MCF 10A (cell line): Measurements from ENCODE around the gene SOBP. TPM values are rescaled to one million over a fixed set of nuclear protein-coding genes. Genes with fewer than 3 reads are reported as not detected.

ENCODE experiments used
- BruUV-seq: library from RNA; stranded (reverse); fragments of 400-500 nt; replicated peaks from 2 replicates; lab custom pipeline; 2021; lab: Mats Ljungman, UMichigan
- CTCF ChIA-PET: fragments of 300-600 bp; sonication (Branson Sonifier 250); formaldehyde crosslinking; extraction: SDS; loops from one replicate; lab custom pipeline; 2021; ENCODE audit warnings: antibody characterized with exemption, inconsistent platforms; lab: Yijun Ruan, JAX
- POLR2A ChIA-PET: fragments of 300-600, 350-650 bp; sonication (Branson Sonifier 250); formaldehyde crosslinking; extraction: SDS; loops from one replicate; lab custom pipeline; 2020; ENCODE audit warnings: antibody characterized with exemption, inconsistent platforms; lab: Yijun Ruan, JAX
- DNase-seq: peaks from one replicate; pipeline ENCODE4 v3.0.0-alpha.2; 2018; ENCODE audit not compliant: unreplicated experiment
- H3K27ac Mint-ChIP-seq: one replicate; pipeline ENCODE4 v1.8.0; 2022; ENCODE audit warnings: mild to moderate bottlenecking, low read depth, mixed read lengths; ENCODE audit not compliant: unreplicated experiment
- H3K27me3 Mint-ChIP-seq: one replicate; pipeline ENCODE4 v1.8.0; 2022; ENCODE audit warnings: mixed read lengths; ENCODE audit not compliant: insufficient read depth, unreplicated experiment
- H3K36me3 Mint-ChIP-seq: one replicate; pipeline ENCODE4 v1.8.0; 2022; ENCODE audit warnings: mild to moderate bottlenecking, moderate library complexity, mixed read lengths; ENCODE audit not compliant: insufficient read depth, unreplicated experiment
- H3K4me1 Mint-ChIP-seq: one replicate; pipeline ENCODE4 v1.8.0; 2022; ENCODE audit warnings: mixed read lengths; ENCODE audit not compliant: insufficient read depth, unreplicated experiment
- H3K4me3 Mint-ChIP-seq: one replicate; pipeline ENCODE4 v1.8.0; 2022; ENCODE audit warnings: mild to moderate bottlenecking, moderate library complexity, mixed read lengths; ENCODE audit not compliant: unreplicated experiment
- H3K9me3 Mint-ChIP-seq: one replicate; pipeline ENCODE4 v1.8.0; 2022; ENCODE audit warnings: mixed read lengths; ENCODE audit not compliant: unreplicated experiment
- intact Hi-C: fragments of 100-400 bp; cut with micrococcal nuclease; formaldehyde crosslinking; loops from 2 replicates; pipeline ENCODE4 v1.14.1; 2022
- total RNA-seq: library from RNA; stranded (reverse); gene quantifications from 2 replicates; pipeline ENCODE4 v1.2.3, GENCODE V29; 2022
- TF ChIP-seq, protein P1 (sequence below): fragments of 200-600 bp; IDR thresholded peaks from one replicate; pipeline ENCODE4 v1.8.0; 2022; ENCODE audit warnings: antibody characterized with exemption, mild to moderate bottlenecking; ENCODE audit not compliant: unreplicated experiment

Gene SOBP
- total RNA-seq, 1 experiment from 2014 or later = 0.21 TPM

DNA sequence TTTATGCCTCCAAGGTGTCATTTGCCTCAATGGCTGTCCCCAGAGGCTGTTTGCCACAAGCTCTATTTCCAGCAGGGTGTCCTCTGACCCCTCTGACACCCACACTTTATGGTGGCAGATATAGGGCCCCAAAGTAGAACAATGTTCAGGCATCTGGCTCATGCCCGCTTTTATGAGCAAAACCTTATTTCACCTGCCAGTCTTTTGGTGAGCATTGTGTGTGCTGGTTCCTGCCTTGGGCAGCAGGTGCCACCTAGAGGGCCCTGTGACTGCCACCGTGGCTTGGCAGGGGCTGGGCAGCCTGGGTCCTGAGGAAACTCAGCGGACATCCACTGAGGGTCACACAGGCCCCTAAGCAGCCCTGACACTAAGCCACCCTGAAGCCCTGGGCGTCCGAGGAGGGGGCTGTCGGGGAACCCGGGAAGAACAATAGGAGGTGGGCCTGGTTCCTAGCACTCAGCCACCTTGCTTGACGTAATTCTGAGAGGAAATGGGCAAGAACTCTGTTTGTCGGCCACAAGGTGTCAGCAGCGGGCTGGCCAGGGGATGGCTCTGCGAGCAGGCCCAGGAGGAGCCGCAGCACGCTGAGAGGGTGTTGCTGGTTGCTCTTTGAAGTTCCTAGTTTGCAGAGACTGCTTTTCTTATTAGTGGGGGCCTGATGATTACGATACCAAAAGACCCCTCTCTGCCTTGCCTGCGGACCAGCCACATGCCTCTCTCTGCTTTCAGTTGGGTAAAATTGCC, 185.2 kb downstream of the SOBP start:
- H3K36me3 Mint-ChIP-seq = no peaks in the 10 kb centered on the region
- peaks cover 5% of the 10 kb centered on the region for H3K4me1 Mint-ChIP-seq
- H3K27me3 Mint-ChIP-seq = no peaks in the 10 kb centered on the region
- CTCF ChIA-PET = interaction anchor here (0.6 to 4.4 kb wide), 38 partner anchors 9 to 544 kb away, joined by 3 to 80 read pairs (median 4); no protein-coding TSS in a partner anchor
- peak; percentile 82 for DNase-seq
- no TSS peak for BruUV-seq
- no peak overlapping the region for H3K4me3 Mint-ChIP-seq
- H3K9me3 Mint-ChIP-seq = no peaks in the 10 kb centered on the region
- POLR2A ChIA-PET = interaction anchor here (0.5 to 1.0 kb wide), 4 partner anchors 174 to 433 kb away, joined by 3 read pairs; no protein-coding TSS in a partner anchor
- TF ChIP-seq, protein P1, sequence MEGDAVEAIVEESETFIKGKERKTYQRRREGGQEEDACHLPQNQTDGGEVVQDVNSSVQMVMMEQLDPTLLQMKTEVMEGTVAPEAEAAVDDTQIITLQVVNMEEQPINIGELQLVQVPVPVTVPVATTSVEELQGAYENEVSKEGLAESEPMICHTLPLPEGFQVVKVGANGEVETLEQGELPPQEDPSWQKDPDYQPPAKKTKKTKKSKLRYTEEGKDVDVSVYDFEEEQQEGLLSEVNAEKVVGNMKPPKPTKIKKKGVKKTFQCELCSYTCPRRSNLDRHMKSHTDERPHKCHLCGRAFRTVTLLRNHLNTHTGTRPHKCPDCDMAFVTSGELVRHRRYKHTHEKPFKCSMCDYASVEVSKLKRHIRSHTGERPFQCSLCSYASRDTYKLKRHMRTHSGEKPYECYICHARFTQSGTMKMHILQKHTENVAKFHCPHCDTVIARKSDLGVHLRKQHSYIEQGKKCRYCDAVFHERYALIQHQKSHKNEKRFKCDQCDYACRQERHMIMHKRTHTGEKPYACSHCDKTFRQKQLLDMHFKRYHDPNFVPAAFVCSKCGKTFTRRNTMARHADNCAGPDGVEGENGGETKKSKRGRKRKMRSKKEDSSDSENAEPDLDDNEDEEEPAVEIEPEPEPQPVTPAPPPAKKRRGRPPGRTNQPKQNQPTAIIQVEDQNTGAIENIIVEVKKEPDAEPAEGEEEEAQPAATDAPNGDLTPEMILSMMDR = peak; percentile 89
- peak overlapping the region; percentile 51 for H3K27ac Mint-ChIP-seq
- intact Hi-C loops = loop anchor here (1.0 to 2.0 kb wide), 5 partner anchors 30 to 543 kb away; no protein-coding TSS in a partner anchor

DNA sequence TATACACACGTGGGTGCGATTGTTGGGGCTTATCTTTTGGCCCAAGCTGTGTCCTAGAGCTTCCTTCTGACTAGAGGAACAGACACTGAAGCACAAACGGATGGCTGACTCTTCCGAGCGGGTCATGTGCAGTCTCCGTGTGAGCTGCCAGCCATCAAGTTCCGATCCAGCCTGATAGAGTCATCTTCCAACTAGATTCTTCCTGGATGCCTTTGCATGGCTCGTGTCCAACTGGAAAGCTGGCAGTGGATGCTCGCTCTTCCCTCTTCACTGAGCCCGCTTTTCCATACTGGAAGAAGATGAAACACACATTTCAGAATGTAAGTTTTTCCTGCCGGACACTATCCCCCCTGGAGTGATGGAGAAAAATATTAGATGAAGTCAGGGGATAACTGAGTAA, 186.1 kb downstream of the SOBP start:
- POLR2A ChIA-PET = interaction anchor here (0.8 to 1.0 kb wide), 2 partner anchors 48 to 192 kb away, joined by 3 read pairs; no protein-coding TSS in a partner anchor
- H3K4me1 Mint-ChIP-seq = peaks cover 5% of the 10 kb centered on the region
- TF ChIP-seq, protein P1 = no peak
- no peaks in the 10 kb centered on the region for H3K36me3 Mint-ChIP-seq
- H3K27me3 Mint-ChIP-seq = no peaks in the 10 kb centered on the region
- no TSS peak for BruUV-seq
- CTCF ChIA-PET = interaction anchor here (0.6 to 4.4 kb wide), 23 partner anchors 8 to 497 kb away, joined by 3 to 80 read pairs (median 4); no protein-coding TSS in a partner anchor
- DNase-seq = no peak
- no peak overlapping the region for H3K27ac Mint-ChIP-seq
- intact Hi-C loops = no loop called here
- H3K4me3 Mint-ChIP-seq = no peak overlapping the region
- no peaks in the 10 kb centered on the region for H3K9me3 Mint-ChIP-seq

DNA sequence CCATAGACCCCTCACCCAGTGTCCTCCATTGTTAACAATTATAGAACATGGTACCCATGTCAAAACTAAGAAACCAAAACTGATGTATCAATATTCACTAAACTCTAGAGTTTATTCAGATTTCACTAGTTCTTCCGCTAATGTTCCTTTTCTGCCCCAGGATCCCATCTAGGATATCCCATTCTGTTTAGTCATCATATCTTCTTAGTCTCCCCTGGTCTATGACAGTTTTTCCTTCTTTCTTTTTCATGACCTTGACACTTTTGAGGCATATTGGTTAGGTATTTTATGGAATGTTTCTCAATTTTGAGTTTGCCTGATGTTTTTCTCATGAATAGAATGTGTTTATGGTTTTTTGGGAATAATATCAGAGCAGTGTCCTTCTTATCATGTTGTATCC, 187.5 kb downstream of the SOBP start:
- intact Hi-C loops = no loop called here
- H3K36me3 Mint-ChIP-seq = no peaks in the 10 kb centered on the region
- ChIA-PET POLR2A (no interaction called here), CTCF (interaction anchor here (0.6 to 4.4 kb wide), 3 partner anchors 13 to 517 kb away, joined by 3 to 80 read pairs (median 12); no protein-coding TSS in a partner anchor)
- no peaks in the 10 kb centered on the region for H3K9me3 Mint-ChIP-seq
- TF ChIP-seq, protein P1 = no peak
- no peaks in the 10 kb centered on the region for H3K27me3 Mint-ChIP-seq
- DNase-seq = no peak
- peaks cover 5% of the 10 kb centered on the region for H3K4me1 Mint-ChIP-seq
- BruUV-seq = no TSS peak
- H3K27ac Mint-ChIP-seq = no peak overlapping the region
- no peak overlapping the region for H3K4me3 Mint-ChIP-seq

DNA sequence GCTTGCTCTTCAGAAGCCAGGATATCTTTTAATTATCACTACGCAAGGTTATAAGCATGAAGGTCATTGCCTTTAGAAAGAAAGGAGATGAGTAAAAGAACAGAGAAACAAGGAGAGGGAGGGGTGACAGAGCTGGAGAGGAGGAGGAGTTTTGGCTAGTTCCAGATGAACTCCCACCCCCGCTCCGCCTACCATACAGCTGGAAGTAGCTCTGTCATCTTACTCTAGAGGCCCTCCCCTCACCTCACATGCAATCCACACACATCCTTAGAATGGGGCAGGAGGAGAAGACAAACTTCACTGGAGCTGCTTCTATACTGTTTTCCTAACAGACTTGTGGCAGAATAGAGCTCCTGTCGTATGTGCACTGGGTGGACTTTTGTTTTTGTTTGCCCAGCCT, 189.5 kb downstream of the SOBP start:
- H3K4me3 Mint-ChIP-seq = no peak overlapping the region
- no TSS peak for BruUV-seq
- H3K27ac Mint-ChIP-seq = no peak overlapping the region
- no peaks in the 10 kb centered on the region for H3K27me3 Mint-ChIP-seq
- DNase-seq = no peak
- ChIA-PET POLR2A (interaction anchor here (0.6 kb wide), 1 partner anchor 550 kb away, joined by 4 read pairs; no protein-coding TSS in a partner anchor), CTCF (interaction anchor here (0.6 to 3.5 kb wide), 9 partner anchors 14 to 1155 kb away, joined by 3 to 50 read pairs (median 3); no protein-coding TSS in a partner anchor)
- H3K9me3 Mint-ChIP-seq = no peaks in the 10 kb centered on the region
- no peaks in the 10 kb centered on the region for H3K36me3 Mint-ChIP-seq
- intact Hi-C loops = no loop called here
- TF ChIP-seq, protein P1 = no peak
- H3K4me1 Mint-ChIP-seq = no peaks in the 10 kb centered on the region
